NCI-H2107 treated with DMSO at 0.1 percent for 48 hours (cell line): ENCODE measurements around the gene PPM1G.
"Not testable (repeated sequence)": the region's sequence is repeated elsewhere in the genome, so short reads cannot be mapped to it uniquely, and the experiment has no call there.

Experiments
- DNase-seq: peaks from one replicate; lab custom pipeline; 2025; ENCODE audit not compliant: unreplicated experiment; lab: John Stamatoyannopoulos, UW

The PPM1G gene

GRCh38 chr2:27409321-27410073 is at the start of gene PPM1G:
TSS of gene PPM1G (minus strand) at chr2:27409591. CDS start at chr2:27409422, 169 bp downstream.
- peak; percentile 91 for DNase-seq

GRCh38 chr2:27453968-27454367 is 44.6 kb upstream of the PPM1G start:
- DNase-seq = no peak

GRCh38 chr2:27451095-27451494 is 41.7 kb upstream of the PPM1G start:
- no peak for DNase-seq

- no peak for DNase-seq
Measured at GRCh38 chr2:27448381-27448780, 39.0 kb upstream of the PPM1G start.

GRCh38 chr2:27446057-27446456 is 36.7 kb upstream of the PPM1G start:
- DNase-seq = peak; percentile 28

GRCh38 chr2:27445615-27446014 is 36.2 kb upstream of the PPM1G start:
- DNase-seq = no peak

GRCh38 chr2:27445155-27445554 is 35.8 kb upstream of the PPM1G start:
- DNase-seq = no peak

GRCh38 chr2:27442920-27443282 is 33.5 kb upstream of the PPM1G start:
- no peak for DNase-seq

GRCh38 chr2:27441958-27442919 is 32.8 kb upstream of the PPM1G start, which contains the start of gene KRTCAP3:
TSS of gene KRTCAP3 (plus strand) at chr2:27442381. CDS start at chr2:27442413, 32 bp downstream.
- DNase-seq = no peak

GRCh38 chr2:27441226-27441926 is 32.0 kb upstream of the PPM1G start:
- no peak for DNase-seq

GRCh38 chr2:27435628-27436027 is 26.2 kb upstream of the PPM1G start:
- DNase-seq = no peak

GRCh38 chr2:27431395-27431794 is 22.0 kb upstream of the PPM1G start:
- no peak for DNase-seq

- no peak for DNase-seq
Measured at GRCh38 chr2:27428978-27429541, 19.7 kb upstream of the PPM1G start.

GRCh38 chr2:27428213-27428977 is 19.0 kb upstream of the PPM1G start, which contains the start of gene NRBP1:
TSS of gene NRBP1 (plus strand) at chr2:27428631. CDS start at chr2:27433274, 4,643 bp downstream.
- DNase-seq = peak; percentile 80

- no peak for DNase-seq
Measured at GRCh38 chr2:27427863-27428212, 18.4 kb upstream of the PPM1G start.

GRCh38 chr2:27425039-27425438 is 15.6 kb upstream of the PPM1G start:
- DNase-seq = not testable (repeated sequence)

- no peak for DNase-seq
Measured at GRCh38 chr2:27422958-27423357, 13.6 kb upstream of the PPM1G start.

- DNase-seq = no peak
Measured at GRCh38 chr2:27421660-27422250, 12.4 kb upstream of the PPM1G start.

GRCh38 chr2:27420996-27421395 is 11.6 kb upstream of the PPM1G start:
- DNase-seq = no peak

- no peak for DNase-seq
Measured at GRCh38 chr2:27416151-27416550, 6.8 kb upstream of the PPM1G start.
